ENCODE measurements around the gene SLC24A4.

- TF ChIP-seq CTCF (conservative IDR thresholded peaks at IDR 0.05 in 1 of 2, IDR thresholded peaks at IDR 0.05 in 1 of 2; ENCODE audit: extremely low read depth in 1 of 2, insufficient read depth in 1 of 2, low read depth in 1 of 2, low read length in 2 of 2) (no peak), EZH2 (IDR thresholded peaks at IDR 0.05; ENCODE audit: borderline replicate concordance, low read length) (no peak)
Measured at GRCh38 chr14:92463141-92463540, 140.2 kb downstream of the SLC24A4 start.
